Activated naive CD4-positive, alpha-beta T cell treated with anti-CD3 and anti-CD28 coated beads, Interleukin-2, amount 10 ng/mL, durations not matched to agents 7 days and 5 days (primary cell): ENCODE results near the gene FOXA2.
"Not testable (repeated sequence)": the region's sequence is repeated elsewhere in the genome, so short reads cannot be mapped to it uniquely, and the experiment has no call there.

ENCODE experiments used
- CTCF ChIA-PET: fragments of 350-600 bp; sonication (Branson Sonifier 250); formaldehyde crosslinking; loops from one replicate; lab custom pipeline; 2021; ENCODE audit warnings: antibody characterized with exemption; lab: Charles Lee
- DNase-seq: peaks from one replicate; pipeline ENCODE4 v3.0.0-alpha.2; 2020
- H3K27ac Mint-ChIP-seq: one replicate; pipeline ENCODE4 v1.8.0; 2021; ENCODE audit warnings: mild to moderate bottlenecking, moderate library complexity, mixed read lengths
- H3K27me3 Mint-ChIP-seq: one replicate; pipeline ENCODE4 v1.8.0; 2021; ENCODE audit warnings: mild to moderate bottlenecking, mixed read lengths
- H3K36me3 Mint-ChIP-seq: one replicate; pipeline ENCODE4 v1.8.0; 2021; ENCODE audit warnings: mixed read lengths
- H3K4me1 Mint-ChIP-seq: one replicate; pipeline ENCODE4 v1.8.0; 2021; ENCODE audit warnings: mixed read lengths
- H3K4me3 Mint-ChIP-seq: one replicate; pipeline ENCODE4 v1.8.0; 2021; ENCODE audit warnings: mild to moderate bottlenecking, moderate library complexity, mixed read lengths
- H3K9me3 Mint-ChIP-seq: one replicate; pipeline ENCODE4 v1.8.0; 2021; ENCODE audit warnings: mixed read lengths

The FOXA2 gene

GRCh38 chr20:22601361-22602141 lies 17.2 kb upstream of the FOXA2 start:
- DNase-seq, result no peak
- no peaks in the 10 kb centered on the region for H3K27me3 Mint-ChIP-seq
- H3K27ac Mint-ChIP-seq, result no peak overlapping the region
- no peaks in the 10 kb centered on the region for H3K9me3 Mint-ChIP-seq
- H3K4me3 Mint-ChIP-seq, result no peak overlapping the region
- H3K4me1 Mint-ChIP-seq, result no peaks in the 10 kb centered on the region
- CTCF ChIA-PET, result no interaction called here
- H3K36me3 Mint-ChIP-seq, result no peaks in the 10 kb centered on the region

GRCh38 chr20:22599258-22599657 lies 14.9 kb upstream of the FOXA2 start:
- H3K4me3 Mint-ChIP-seq, H3K27me3 Mint-ChIP-seq, H3K36me3 Mint-ChIP-seq, CTCF ChIA-PET, H3K27ac Mint-ChIP-seq, H3K4me1 Mint-ChIP-seq, H3K9me3 Mint-ChIP-seq, DNase-seq: not testable (repeated sequence)

- Mint-ChIP-seq H3K9me3 (no peaks in the 10 kb centered on the region), H3K27me3 (no peaks in the 10 kb centered on the region), H3K4me1 (no peaks in the 10 kb centered on the region), H3K27ac (no peak overlapping the region), H3K36me3 (no peaks in the 10 kb centered on the region), H3K4me3 (no peak overlapping the region)
- CTCF ChIA-PET, result interaction anchor here (1.2 kb wide), 1 partner anchor 258 kb away, joined by 5 read pairs; no protein-coding TSS in a partner anchor
- DNase-seq, result no peak
These were observed 12.9 kb upstream of the FOXA2 start for GRCh38 chr20:22597303-22597702.

GRCh38 chr20:22590662-22591061 lies 6.3 kb upstream of the FOXA2 start:
- CTCF ChIA-PET, result interaction anchor here (1.2 kb wide), 1 partner anchor 251 kb away, joined by 3 read pairs; no protein-coding TSS in a partner anchor
- peaks cover 36% of the 10 kb centered on the region for H3K27me3 Mint-ChIP-seq
- DNase-seq, result no peak
- no peaks in the 10 kb centered on the region for H3K4me1 Mint-ChIP-seq
- H3K27ac Mint-ChIP-seq, result no peak overlapping the region
- H3K4me3 Mint-ChIP-seq, result no peak overlapping the region
- H3K36me3 Mint-ChIP-seq, result no peaks in the 10 kb centered on the region
- H3K9me3 Mint-ChIP-seq, result peaks cover 2% of the 10 kb centered on the region

GRCh38 chr20:22586645-22587310 lies 2.4 kb upstream of the FOXA2 start:
- Mint-ChIP-seq H3K27ac (no peak overlapping the region), H3K4me3 (no peak overlapping the region), H3K27me3 (peaks cover 71% of the 10 kb centered on the region), H3K36me3 (peaks cover 1% of the 10 kb centered on the region), H3K4me1 (no peaks in the 10 kb centered on the region), H3K9me3 (peaks cover 2% of the 10 kb centered on the region)
- CTCF ChIA-PET, result interaction anchor here (1.1 to 2.3 kb wide), 4 partner anchors 17 to 251 kb away, joined by 3 to 24 read pairs (median 5); no protein-coding TSS in a partner anchor
- no peak for DNase-seq

- DNase-seq, result no peak
- no peaks in the 10 kb centered on the region for H3K4me1 Mint-ChIP-seq
- H3K27me3 Mint-ChIP-seq, result peaks cover 73% of the 10 kb centered on the region
- no peak overlapping the region for H3K4me3 Mint-ChIP-seq
- no peak overlapping the region for H3K27ac Mint-ChIP-seq
- peaks cover 2% of the 10 kb centered on the region for H3K9me3 Mint-ChIP-seq
- peaks cover 6% of the 10 kb centered on the region for H3K36me3 Mint-ChIP-seq
- CTCF ChIA-PET, result interaction anchor here (1.1 to 2.3 kb wide), 4 partner anchors 16 to 250 kb away, joined by 3 to 24 read pairs (median 5); no protein-coding TSS in a partner anchor
These were observed 1.6 kb upstream of the FOXA2 start for GRCh38 chr20:22585786-22586493.

GRCh38 chr20:22584922-22585785 lies 782 bp upstream of the FOXA2 start:
- H3K27me3 Mint-ChIP-seq, result peaks cover 78% of the 10 kb centered on the region
- no peak for DNase-seq
- H3K4me3 Mint-ChIP-seq, result no peak overlapping the region
- CTCF ChIA-PET, result interaction anchor here (1.3 to 2.3 kb wide), 2 partner anchors 16 to 246 kb away, joined by 4 to 24 read pairs; no protein-coding TSS in a partner anchor
- H3K36me3 Mint-ChIP-seq, result peaks cover 6% of the 10 kb centered on the region
- peak overlapping the region; percentile 49 for H3K27ac Mint-ChIP-seq
- H3K9me3 Mint-ChIP-seq, result peaks cover 2% of the 10 kb centered on the region
- H3K4me1 Mint-ChIP-seq, result no peaks in the 10 kb centered on the region

GRCh38 chr20:22583773-22584521 lies 425 bp downstream of the FOXA2 start:
- peaks cover 6% of the 10 kb centered on the region for H3K36me3 Mint-ChIP-seq
- peak overlapping the region; percentile 69 for H3K27ac Mint-ChIP-seq
- CTCF ChIA-PET, result no interaction called here
- H3K4me3 Mint-ChIP-seq, result no peak overlapping the region
- peaks cover 90% of the 10 kb centered on the region for H3K27me3 Mint-ChIP-seq
- peaks cover 2% of the 10 kb centered on the region for H3K9me3 Mint-ChIP-seq
- no peaks in the 10 kb centered on the region for H3K4me1 Mint-ChIP-seq
- no peak for DNase-seq

- Mint-ChIP-seq H3K9me3 (peaks cover 2% of the 10 kb centered on the region), H3K27ac (no peak overlapping the region), H3K4me3 (no peak overlapping the region), H3K36me3 (peaks cover 6% of the 10 kb centered on the region), H3K4me1 (no peaks in the 10 kb centered on the region), H3K27me3 (peaks cover 96% of the 10 kb centered on the region)
- CTCF ChIA-PET, result no interaction called here
- no peak for DNase-seq
These were observed 1.2 kb downstream of the FOXA2 start for GRCh38 chr20:22582964-22583772.

GRCh38 chr20:22582386-22582963 lies 1.9 kb downstream of the FOXA2 start:
- CTCF ChIA-PET, result no interaction called here
- peak overlapping the region; percentile 19 for H3K27ac Mint-ChIP-seq
- no peak overlapping the region for H3K4me3 Mint-ChIP-seq
- DNase-seq, result no peak
- H3K36me3 Mint-ChIP-seq, result peaks cover 6% of the 10 kb centered on the region
- peaks cover 96% of the 10 kb centered on the region for H3K27me3 Mint-ChIP-seq
- H3K9me3 Mint-ChIP-seq, result peaks cover 2% of the 10 kb centered on the region
- H3K4me1 Mint-ChIP-seq, result no peaks in the 10 kb centered on the region

- H3K36me3 Mint-ChIP-seq, result peaks cover 6% of the 10 kb centered on the region
- peaks cover 96% of the 10 kb centered on the region for H3K27me3 Mint-ChIP-seq
- CTCF ChIA-PET, result no interaction called here
- peak overlapping the region; percentile 62 for H3K27ac Mint-ChIP-seq
- peaks cover 2% of the 10 kb centered on the region for H3K9me3 Mint-ChIP-seq
- no peak for DNase-seq
- no peak overlapping the region for H3K4me3 Mint-ChIP-seq
- H3K4me1 Mint-ChIP-seq, result no peaks in the 10 kb centered on the region
These were observed 2.7 kb downstream of the FOXA2 start for GRCh38 chr20:22581437-22582385.
